Activated CD4-positive, alpha-beta memory T cell treated with anti-CD3 and anti-CD28 coated beads for 36 hours (primary cell): ENCODE results near the gene YY1AP1. TPM values are rescaled to one million over a fixed set of nuclear protein-coding genes. Genes with fewer than 3 reads are reported as not detected.
"Not testable (repeated sequence)": the region's sequence is repeated elsewhere in the genome, so short reads cannot be mapped to it uniquely, and the experiment has no call there.

Experiments
- CTCF ChIA-PET: fragments of 350-600 bp; sonication (Branson Sonifier 250); formaldehyde crosslinking; loops from one replicate; lab custom pipeline; 2021; ENCODE audit warnings: antibody characterized with exemption, inconsistent platforms; lab: Charles Lee
- POLR2A ChIA-PET: fragments of 350-600 bp; sonication (Branson Sonifier 250); formaldehyde crosslinking; loops from one replicate; lab custom pipeline; 2021; ENCODE audit warnings: antibody characterized with exemption; lab: Charles Lee
- DNase-seq: peaks from one replicate; pipeline ENCODE4 v3.0.0-alpha.2; 2020
- H3K27ac Mint-ChIP-seq: one replicate; pipeline ENCODE4 v1.8.0; 2021; ENCODE audit warnings: mixed read lengths
- H3K27me3 Mint-ChIP-seq: one replicate; pipeline ENCODE4 v1.8.0; 2021; ENCODE audit warnings: mixed read lengths
- H3K36me3 Mint-ChIP-seq: one replicate; pipeline ENCODE4 v1.8.0; 2021; ENCODE audit warnings: mixed read lengths
- H3K4me1 Mint-ChIP-seq: one replicate; pipeline ENCODE4 v1.8.0; 2021; ENCODE audit warnings: low read depth, mixed read lengths
- H3K4me3 Mint-ChIP-seq: one replicate; pipeline ENCODE4 v1.8.0; 2021; ENCODE audit warnings: mild to moderate bottlenecking, mixed read lengths
- H3K9me3 Mint-ChIP-seq: one replicate; pipeline ENCODE4 v1.8.0; 2021; ENCODE audit warnings: mixed read lengths
- intact Hi-C: fragments of 100-400 bp; cut with micrococcal nuclease; formaldehyde crosslinking; loops from one replicate; pipeline ENCODE4 v1.15.1; 2023
- total RNA-seq, 2 experiments: library from RNA; stranded (reverse); gene quantifications; one replicate each; pipeline ENCODE4 v1.2.3, GENCODE V29; 2021

The YY1AP1 gene
- total RNA-seq, 2 experiments from 2014 or later: 56.2 to 62.1 TPM

DNA sequence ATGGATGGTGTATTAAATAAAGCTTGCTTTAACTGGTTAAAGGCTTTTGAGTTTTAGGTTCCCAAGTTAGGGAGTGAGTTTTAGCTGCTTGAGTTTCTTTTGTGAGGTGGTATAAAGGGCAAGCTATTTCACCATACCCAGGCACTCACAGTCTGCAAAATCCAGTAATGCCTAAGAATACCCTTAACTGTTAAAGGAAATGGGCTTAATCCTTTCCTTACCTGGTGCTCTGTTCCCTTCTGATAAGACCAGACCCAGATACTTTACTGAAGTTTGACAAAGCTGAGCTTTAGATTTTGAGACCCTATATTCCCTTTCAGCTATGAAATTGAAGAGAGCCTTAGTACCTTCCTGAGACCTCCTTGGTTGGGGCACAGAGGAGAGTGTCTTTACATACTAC is 48.2 kb downstream of the YY1AP1 start:
- Mint-ChIP-seq H3K4me1 (peaks cover 18% of the 10 kb centered on the region), H3K4me3 (no peak overlapping the region), H3K9me3 (peaks cover 23% of the 10 kb centered on the region), H3K36me3 (peaks cover 7% of the 10 kb centered on the region), H3K27ac (no peak overlapping the region), H3K27me3 (no peaks in the 10 kb centered on the region)
- DNase-seq: no peak
- ChIA-PET POLR2A (no interaction called here), CTCF (interaction anchor here (0.6 kb wide), 1 partner anchor 220 kb away, joined by 3 read pairs; no protein-coding TSS in a partner anchor)
- intact Hi-C loops: no loop called here

DNA sequence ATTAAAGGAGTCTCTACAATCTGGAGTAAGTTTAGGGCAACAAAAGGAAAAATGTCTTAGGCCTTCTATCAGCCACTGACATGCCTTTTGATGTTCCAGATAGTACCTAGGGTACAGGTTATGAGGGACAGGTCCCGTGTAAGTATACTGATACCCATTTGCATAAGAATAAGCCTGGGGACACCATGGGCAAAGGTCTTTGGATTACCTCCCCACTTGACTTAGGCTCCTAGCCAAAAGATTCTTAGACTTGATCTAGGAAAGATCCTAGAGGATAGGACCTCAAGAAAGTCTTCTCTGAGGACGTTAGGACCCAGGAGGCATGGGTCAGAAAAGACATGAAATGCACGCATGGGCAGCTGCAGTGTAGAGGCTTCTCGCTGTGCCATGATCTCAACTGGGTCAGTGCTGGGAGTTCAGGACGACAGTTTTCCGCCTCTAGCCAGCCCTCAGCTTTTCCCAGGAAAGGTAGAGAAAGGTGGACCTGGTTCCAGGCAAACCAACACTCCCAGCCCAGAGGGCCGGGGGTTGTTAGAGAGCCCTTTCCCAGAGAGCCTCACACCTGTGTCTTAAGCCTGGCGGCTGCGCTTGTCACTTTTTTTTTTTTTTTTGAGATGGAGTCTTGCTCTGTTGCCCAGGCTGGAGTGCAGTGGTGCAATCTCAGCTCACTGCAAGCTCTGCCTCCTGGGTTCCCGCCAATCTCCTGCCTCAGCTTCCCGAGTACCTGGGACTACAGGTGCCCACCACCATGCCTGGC is 52.0 kb downstream of the YY1AP1 start:
- H3K27ac Mint-ChIP-seq: peak overlapping the region; percentile 76
- intact Hi-C loops: no loop called here
- peaks cover 18% of the 10 kb centered on the region for H3K4me1 Mint-ChIP-seq
- ChIA-PET CTCF (interaction anchor here (1.1 kb wide), 1 partner anchor 386 kb away, joined by 4 read pairs; no protein-coding TSS in a partner anchor), POLR2A (interaction anchor here (0.6 kb wide), 1 partner anchor 642 kb away, joined by 3 read pairs; no protein-coding TSS in a partner anchor)
- no peaks in the 10 kb centered on the region for H3K36me3 Mint-ChIP-seq
- peak overlapping the region; percentile 88 for H3K4me3 Mint-ChIP-seq
- no peak for DNase-seq
- H3K27me3 Mint-ChIP-seq: no peaks in the 10 kb centered on the region
- peaks cover under 1% of the 10 kb centered on the region for H3K9me3 Mint-ChIP-seq

DNA sequence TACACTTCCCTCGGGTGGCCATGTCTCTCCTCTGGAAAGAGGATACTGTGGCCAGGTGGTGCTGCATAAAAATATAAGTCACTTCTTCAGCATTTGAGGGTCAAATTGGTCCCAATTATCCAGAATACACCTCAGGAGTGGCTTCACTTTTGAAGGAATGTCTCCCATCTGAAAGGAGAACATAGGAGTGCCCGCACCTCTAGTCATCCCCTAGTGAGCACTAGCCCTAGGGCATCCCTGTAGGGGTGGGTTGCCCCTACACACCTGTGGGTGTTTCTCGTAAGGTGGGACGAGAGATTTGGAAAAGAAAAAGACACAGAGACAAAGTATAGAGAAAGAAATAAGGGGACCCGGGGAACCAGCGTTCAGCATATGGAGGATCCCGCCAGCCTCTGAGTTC is 62.1 kb downstream of the YY1AP1 start:
- H3K27ac Mint-ChIP-seq, H3K27me3 Mint-ChIP-seq, DNase-seq, H3K4me3 Mint-ChIP-seq, intact Hi-C loops, H3K9me3 Mint-ChIP-seq, POLR2A ChIA-PET, CTCF ChIA-PET, H3K36me3 Mint-ChIP-seq, H3K4me1 Mint-ChIP-seq: not testable (repeated sequence)

- intact Hi-C loops: no loop called here
- Mint-ChIP-seq H3K9me3 (no peaks in the 10 kb centered on the region), H3K4me1 (no peaks in the 10 kb centered on the region), H3K36me3 (no peaks in the 10 kb centered on the region), H3K4me3 (no peak overlapping the region), H3K27ac (no peak overlapping the region), H3K27me3 (no peaks in the 10 kb centered on the region)
- DNase-seq: no peak
- ChIA-PET CTCF (no interaction called here), POLR2A (no interaction called here)
Observed at GRCh38 chr1:155623357-155623756, 65.2 kb downstream of the YY1AP1 start.

DNA sequence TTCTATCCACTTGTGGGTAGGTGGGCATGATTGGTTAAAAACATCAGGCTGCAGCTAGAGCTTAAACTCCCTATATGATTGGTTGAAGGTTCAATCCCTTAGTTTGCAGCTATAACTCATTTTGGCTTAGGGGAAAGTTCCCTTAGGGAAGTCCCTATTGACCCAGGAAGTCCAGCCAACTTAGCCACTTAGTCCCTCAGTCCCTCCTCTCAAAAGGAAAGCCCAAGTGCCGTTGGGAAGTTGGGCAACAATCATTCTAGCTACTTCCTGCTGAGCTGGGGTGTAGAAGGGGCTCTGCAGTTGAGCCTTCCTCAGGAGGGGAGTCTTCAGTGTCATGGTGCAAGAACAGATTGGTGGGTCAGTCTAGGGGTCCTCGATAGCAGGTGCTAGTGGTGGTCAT is 66.4 kb downstream of the YY1AP1 start:
- H3K27ac Mint-ChIP-seq: no peak overlapping the region

DNA sequence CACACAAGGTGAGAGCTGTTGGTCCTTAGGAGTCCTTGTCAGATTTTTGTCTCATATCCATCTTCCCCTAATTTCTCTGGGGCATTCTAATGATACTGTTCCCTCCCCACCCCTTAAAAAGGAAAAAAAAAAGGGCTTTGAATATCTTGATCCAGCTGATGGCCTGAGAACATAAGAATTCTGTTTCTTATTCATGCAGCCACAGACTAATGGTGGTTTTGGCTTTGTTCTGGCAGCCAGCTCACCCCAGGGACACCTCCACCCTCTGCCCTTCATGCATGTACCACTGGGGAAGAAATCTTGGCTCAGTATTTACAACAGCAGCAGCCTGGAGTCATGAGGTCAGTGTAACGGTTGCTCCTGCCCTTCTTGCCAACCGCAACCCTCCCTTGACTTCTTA is 75.3 kb downstream of the YY1AP1 start:
- DNase-seq, intact Hi-C loops, H3K4me3 Mint-ChIP-seq, CTCF ChIA-PET, H3K27me3 Mint-ChIP-seq, POLR2A ChIA-PET, H3K9me3 Mint-ChIP-seq, H3K27ac Mint-ChIP-seq, H3K4me1 Mint-ChIP-seq: not testable (repeated sequence)
- peaks cover 10% of the 10 kb centered on the region for H3K36me3 Mint-ChIP-seq

More for the DNA sequence above, 66.4 kb downstream of the YY1AP1 start:
- DNase-seq: no peak
- Mint-ChIP-seq H3K36me3 (no peaks in the 10 kb centered on the region), H3K9me3 (no peaks in the 10 kb centered on the region), H3K4me1 (no peaks in the 10 kb centered on the region), H3K27me3 (no peaks in the 10 kb centered on the region), H3K4me3 (no peak overlapping the region)
- ChIA-PET POLR2A (no interaction called here), CTCF (interaction anchor here (1.5 kb wide), 1 partner anchor 372 kb away, joined by 5 read pairs; no protein-coding TSS in a partner anchor)
- intact Hi-C loops: no loop called here

- H3K27me3 Mint-ChIP-seq, intact Hi-C loops, H3K27ac Mint-ChIP-seq, H3K4me1 Mint-ChIP-seq, H3K4me3 Mint-ChIP-seq, DNase-seq, POLR2A ChIA-PET, H3K9me3 Mint-ChIP-seq: not testable (repeated sequence)
- H3K36me3 Mint-ChIP-seq: peaks cover 10% of the 10 kb centered on the region
- CTCF ChIA-PET: interaction anchor here (1.0 kb wide), 1 partner anchor 287 kb away, joined by 4 read pairs; no protein-coding TSS in a partner anchor
Observed at GRCh38 chr1:155610257-155610647, 78.3 kb downstream of the YY1AP1 start.

- H3K27ac Mint-ChIP-seq: peak within 1 kb of the TSS; percentile 86
- H3K9me3 Mint-ChIP-seq: no peaks in the 10 kb centered on the region
- peak; percentile 99 for DNase-seq
- H3K36me3 Mint-ChIP-seq: peaks cover 10% of the 10 kb centered on the region
- ChIA-PET POLR2A (interaction anchor here (0.7 kb wide), 1 partner anchor 359 kb away, joined by 4 read pairs; no protein-coding TSS in a partner anchor), CTCF (interaction anchor here (1.0 kb wide), 1 partner anchor 286 kb away, joined by 4 read pairs; no protein-coding TSS in a partner anchor)
- intact Hi-C loops: no loop called here
- peaks cover 5% of the 10 kb centered on the region for H3K4me1 Mint-ChIP-seq
- H3K27me3 Mint-ChIP-seq: no peaks in the 10 kb centered on the region
- H3K4me3 Mint-ChIP-seq: peak within 1 kb of the TSS; percentile 95
Observed at GRCh38 chr1:155609515-155610256, 78.9 kb downstream of the YY1AP1 start, which contains the start of gene MSTO1. TSS of gene MSTO1 (plus strand) at chr1:155610218. CDS start at chr1:155610249, 31 bp downstream.

Other genes with a start within 250 kb of the YY1AP1 start
- 10 to 100 TPM; 28.8 to 29.6 TPM for gene ASH1L, start 126.0 kb downstream of the YY1AP1 start, total RNA-seq
- 10 to 100 TPM; 59.6 to 63.4 TPM for gene MSTO1, start 78.6 kb downstream of the YY1AP1 start, total RNA-seq
- gene DAP3, start 317 bp upstream of the YY1AP1 start, total RNA-seq: 100 to 1,000 TPM; 142 to 145 TPM
- gene GON4L, start 168.4 kb upstream of the YY1AP1 start, total RNA-seq: 10 to 100 TPM; 48.0 to 51.2 TPM
- 10 to 100 TPM; 25.0 to 25.1 TPM for gene SYT11, start 170.8 kb upstream of the YY1AP1 start, total RNA-seq
- 10 to 100 TPM; 19.1 to 21.1 TPM for gene RIT1, start 222.6 kb upstream of the YY1AP1 start, total RNA-seq
- 10 to 100 TPM; 66.1 to 70.2 TPM for gene KHDC4, start 245.6 kb upstream of the YY1AP1 start, total RNA-seq